GM12872 (cell line): Measurements from ENCODE around the gene USP17L25.
"Not testable (repeated sequence)": the region's sequence is repeated elsewhere in the genome, so short reads cannot be mapped to it uniquely, and the experiment has no call there.

Experiments used
- CTCF ChIP-seq: IDR thresholded peaks from 3 replicates; pipeline ENCODE4 v1.5.1; 2011; ENCODE audit warnings: low read depth, mild to moderate bottlenecking, low read length, moderate library complexity; ENCODE audit not compliant: insufficient read depth

Gene USP17L25

GRCh38 chr4:9329611-9330010, at the start of gene USP17L25:
Gene USP17L25 (plus strand): TSS chr4:9329911. CDS start chr4:9329911, 0 bp downstream.
- TF ChIP-seq CTCF: not testable (repeated sequence)

GRCh38 chr4:9324865-9325264, 4.8 kb upstream of the USP17L25 start, which contains the start of gene USP17L24:
Gene USP17L24 (plus strand): TSS chr4:9325165. CDS start chr4:9325165, 0 bp downstream.
- TF ChIP-seq CTCF: not testable (repeated sequence)

- not testable (repeated sequence) for TF ChIP-seq CTCF
Measured at GRCh38 chr4:9334358-9334757, 4.6 kb downstream of the USP17L25 start, which contains the start of gene USP17L26. Gene USP17L26 (plus strand): TSS chr4:9334658. CDS start chr4:9334658, 0 bp downstream.

- TF ChIP-seq CTCF: not testable (repeated sequence)
Measured at GRCh38 chr4:9339103-9339502, 9.4 kb downstream of the USP17L25 start, which contains the start of gene USP17L5. Gene USP17L5 (plus strand): TSS chr4:9339403. CDS start chr4:9339403, 0 bp downstream.

GRCh38 chr4:9343848-9344247, 14.1 kb downstream of the USP17L25 start, which contains the start of gene USP17L27:
Gene USP17L27 (plus strand): TSS chr4:9344148. CDS start chr4:9344148, 0 bp downstream.
- TF ChIP-seq CTCF: not testable (repeated sequence)

- TF ChIP-seq CTCF: not testable (repeated sequence)
Measured at GRCh38 chr4:9348593-9348992, 18.9 kb downstream of the USP17L25 start, which contains the start of gene USP17L28. Gene USP17L28 (plus strand): TSS chr4:9348893. CDS start chr4:9348893, 0 bp downstream.

- TF ChIP-seq CTCF: not testable (repeated sequence)
Measured at GRCh38 chr4:9353338-9353737, 23.6 kb downstream of the USP17L25 start, which contains the start of gene USP17L29. Gene USP17L29 (plus strand): TSS chr4:9353638. CDS start chr4:9353638, 0 bp downstream.
